Measurements from ENCODE around the gene NF1.

DNA sequence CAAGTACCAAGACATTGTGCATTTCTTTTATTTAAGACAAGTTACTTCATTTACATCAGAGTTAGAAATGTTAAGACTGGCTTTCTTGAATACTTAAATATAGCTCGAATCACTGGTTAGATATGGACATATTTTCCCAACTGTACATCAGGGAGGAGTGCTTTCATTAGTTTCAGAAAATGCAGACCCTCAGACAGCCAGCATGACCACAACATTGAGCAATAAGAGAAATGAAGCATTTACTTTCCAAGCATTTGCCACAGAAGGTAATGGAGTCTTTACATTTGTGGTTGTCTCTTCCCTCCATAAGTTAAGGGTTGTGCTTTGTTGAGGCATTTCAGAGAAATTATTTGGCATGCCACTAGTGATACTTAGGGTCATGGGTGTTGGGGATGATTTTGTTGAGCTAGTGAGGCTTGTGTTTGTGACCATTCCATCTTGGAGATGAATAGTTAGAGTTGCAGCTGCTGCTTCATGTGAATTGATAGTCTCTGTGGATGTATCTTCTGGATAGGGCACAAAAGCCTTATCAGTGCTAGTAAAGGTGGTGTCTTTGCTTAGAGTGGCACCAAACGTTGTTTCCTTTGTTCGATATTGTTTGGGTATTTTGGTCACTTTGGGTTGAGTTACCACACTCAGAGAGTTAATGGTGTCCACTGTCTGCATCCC is 200.2 kb downstream of the NF1 start:
- TF ChIP-seq POLR2A (IDR thresholded peaks at IDR 0.05): no peak
- TF ChIP-seq, protein P1, sequence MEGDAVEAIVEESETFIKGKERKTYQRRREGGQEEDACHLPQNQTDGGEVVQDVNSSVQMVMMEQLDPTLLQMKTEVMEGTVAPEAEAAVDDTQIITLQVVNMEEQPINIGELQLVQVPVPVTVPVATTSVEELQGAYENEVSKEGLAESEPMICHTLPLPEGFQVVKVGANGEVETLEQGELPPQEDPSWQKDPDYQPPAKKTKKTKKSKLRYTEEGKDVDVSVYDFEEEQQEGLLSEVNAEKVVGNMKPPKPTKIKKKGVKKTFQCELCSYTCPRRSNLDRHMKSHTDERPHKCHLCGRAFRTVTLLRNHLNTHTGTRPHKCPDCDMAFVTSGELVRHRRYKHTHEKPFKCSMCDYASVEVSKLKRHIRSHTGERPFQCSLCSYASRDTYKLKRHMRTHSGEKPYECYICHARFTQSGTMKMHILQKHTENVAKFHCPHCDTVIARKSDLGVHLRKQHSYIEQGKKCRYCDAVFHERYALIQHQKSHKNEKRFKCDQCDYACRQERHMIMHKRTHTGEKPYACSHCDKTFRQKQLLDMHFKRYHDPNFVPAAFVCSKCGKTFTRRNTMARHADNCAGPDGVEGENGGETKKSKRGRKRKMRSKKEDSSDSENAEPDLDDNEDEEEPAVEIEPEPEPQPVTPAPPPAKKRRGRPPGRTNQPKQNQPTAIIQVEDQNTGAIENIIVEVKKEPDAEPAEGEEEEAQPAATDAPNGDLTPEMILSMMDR (IDR thresholded peaks at IDR 0.05): no peak
